Measurements from ENCODE around the gene KLHL29. TPM values are rescaled to one million over a fixed set of nuclear protein-coding genes. Genes with fewer than 3 reads are reported as not detected.

The KLHL29 gene
- polyA plus RNA-seq, 1 of the 3 experiments (the other 2 are of a cell fraction), result 4.6 TPM

DNA sequence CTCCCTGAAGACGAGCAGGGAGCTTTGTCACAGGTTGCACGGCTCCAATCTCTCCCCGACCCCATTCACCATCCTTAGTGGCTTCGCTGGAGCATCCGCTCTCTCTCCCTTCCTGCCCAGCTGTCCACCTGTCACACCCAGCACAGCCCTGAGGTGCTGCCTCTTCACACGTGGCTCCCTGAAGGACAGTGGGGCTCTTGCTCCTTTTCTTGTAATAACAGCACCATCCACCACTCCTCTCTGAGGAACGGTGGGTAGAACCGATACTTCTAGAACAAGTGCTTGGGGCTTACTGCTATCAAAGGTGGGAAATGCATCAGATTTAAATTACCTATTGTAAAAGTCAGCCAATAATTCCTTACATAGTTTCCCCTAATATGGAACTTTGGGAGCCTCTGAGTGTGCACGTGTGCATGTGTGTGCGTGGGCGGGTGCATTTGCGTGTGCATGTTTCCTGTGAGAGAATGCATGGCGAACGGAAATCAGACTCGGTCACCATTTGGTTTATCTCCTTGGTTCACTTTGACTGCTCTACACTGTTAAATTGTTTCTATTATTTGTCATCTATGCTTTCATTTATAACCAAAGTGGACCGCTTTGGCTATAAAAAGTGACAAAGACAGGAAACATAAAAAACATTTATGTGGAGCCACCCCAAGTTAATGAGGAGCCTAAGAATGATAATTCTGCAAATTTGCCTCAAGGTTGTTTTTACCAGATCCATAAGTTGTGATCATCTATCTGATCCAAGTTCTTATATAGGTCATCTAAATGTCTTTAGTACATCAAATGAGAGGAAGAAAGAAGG is 39.1 kb downstream of the KLHL29 start:
- no peak for DNase-seq
- no peak overlapping the region for H3K27ac ChIP-seq (ENCODE audit: low read depth in 2 of 2, low read length in 1 of 2)
- peaks cover 1% of the 10 kb centered on the region; the same call in 1 of the 2 replicates for H3K79me2 ChIP-seq (ENCODE audit: insufficient read depth)
- H3K27me3 ChIP-seq (ENCODE audit: insufficient read depth), result no peaks in the 10 kb centered on the region
- CTCF ChIA-PET, result interaction anchor here (0.9 to 2.4 kb wide), 3 partner anchors 9 to 520 kb away, joined by 3 to 7 read pairs (median 4); no protein-coding TSS in a partner anchor
- H3K9ac ChIP-seq, result no peak overlapping the region
- H3K36me3 ChIP-seq (replicated peaks in 1 of 2; ENCODE audit: control insufficient read depth in 1 of 2, insufficient read depth in 2 of 2, low read length in 1 of 2), result no peaks in the 10 kb centered on the region
- H3K9me2 ChIP-seq, result no peaks in the 10 kb centered on the region
- TF ChIP-seq TCF12 (IDR thresholded peaks at IDR 0.05) (no peak), YY1 (IDR thresholded peaks at IDR 0.05; ENCODE audit: low read depth) (no peak), JUND (IDR thresholded peaks at IDR 0.05) (no peak), TAF1 (IDR thresholded peaks at IDR 0.05; ENCODE audit: borderline replicate concordance, low read depth, low read length) (no peak), EZH2phosphoT487 (IDR thresholded peaks at IDR 0.05; ENCODE audit: borderline replicate concordance, low read depth) (no peak), FOXM1 (IDR thresholded peaks at IDR 0.05; ENCODE audit: low read depth) (no peak), REST (IDR thresholded peaks at IDR 0.05; ENCODE audit: low read depth, low read length) (no peak), FOXJ3 (CRISPR knock-in tag; IDR thresholded peaks at IDR 0.05) (no peak), SMC3 (IDR thresholded peaks at IDR 0.05; ENCODE audit: low read depth, low read length) (no peak), TEAD4 (IDR thresholded peaks at IDR 0.05; ENCODE audit: borderline replicate concordance, insufficient read depth) (no peak), NRF1 (IDR thresholded peaks at IDR 0.05; ENCODE audit: low read depth, low read length) (no peak)
- TF ChIP-seq, protein P1, sequence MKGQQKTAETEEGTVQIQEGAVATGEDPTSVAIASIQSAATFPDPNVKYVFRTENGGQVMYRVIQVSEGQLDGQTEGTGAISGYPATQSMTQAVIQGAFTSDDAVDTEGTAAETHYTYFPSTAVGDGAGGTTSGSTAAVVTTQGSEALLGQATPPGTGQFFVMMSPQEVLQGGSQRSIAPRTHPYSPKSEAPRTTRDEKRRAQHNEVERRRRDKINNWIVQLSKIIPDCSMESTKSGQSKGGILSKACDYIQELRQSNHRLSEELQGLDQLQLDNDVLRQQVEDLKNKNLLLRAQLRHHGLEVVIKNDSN (IDR thresholded peaks at IDR 0.05; ENCODE audit: borderline replicate concordance, low read depth), result no peak
- H4K20me1 ChIP-seq (ENCODE audit: insufficient read depth), result no peaks in the 10 kb centered on the region
- no peak overlapping the region for H3K4me3 ChIP-seq (ENCODE audit: low read depth in 2 of 2, low read length in 1 of 2)
- POLR2A ChIA-PET, result no interaction called here
- H3K4me2 ChIP-seq, result no peak overlapping the region
- no peaks in the 10 kb centered on the region for H3F3A ChIP-seq (replicated peaks; ENCODE audit: insufficient read depth)
- 86% methylated on average over 16 of the region's 16 CpGs for WGBS (ENCODE audit: low lambda C conversion rate)
- no peak overlapping the region for H2AFZ ChIP-seq (ENCODE audit: low read depth)
- H3K9me3 ChIP-seq, result no peaks in the 10 kb centered on the region
- H3K4me1 ChIP-seq (ENCODE audit: control insufficient read depth in 1 of 2, insufficient read depth in 2 of 2, low read depth in 1 of 2, low read length in 1 of 2), result peaks cover 15% of the 10 kb centered on the region in 2 experiments; a peak in 3 of 4 replicates

Measured in SK-N-SH (cell line).